Prostate gland (tissue), 2 donors: ENCODE data around the gene APBB1IP. TPM values are rescaled to one million over a fixed set of nuclear protein-coding genes. Genes with fewer than 3 reads are reported as not detected.
"Not testable (repeated sequence)": the region's sequence is repeated elsewhere in the genome, so short reads cannot be mapped to it uniquely, and the experiment has no call there.

Experiments
- DNase-seq: peaks from one replicate; pipeline ENCODE4 v3.0.0-alpha.2; 2019; ENCODE audit warnings: low spot score
- H3K27ac ChIP-seq, 2 donors: fragments of 200-600 bp; sonication (generic); 2 replicates each; pipeline ENCODE4 v1.5.1; 2017 to 2019
- H3K27me3 ChIP-seq: fragments of 200-600 bp; sonication (generic); replicated peaks from 2 replicates; pipeline ENCODE4 v1.5.1; 2019; ENCODE audit not compliant: insufficient read depth
- H3K36me3 ChIP-seq, 2 donors: fragments of 200-600 bp; sonication (generic); 1 replicate in 1 of 2; 2 replicates in 1 of 2; pipeline versions ENCODE4 v1.5.1 to v1.8.1; 2017 to 2019
- H3K4me1 ChIP-seq: fragments of 200-600 bp; sonication (generic); replicated peaks from 2 replicates; pipeline ENCODE4 v1.5.1; 2019
- H3K4me3 ChIP-seq, 2 donors: fragments of 200-600 bp; sonication (generic); 2 replicates each; pipeline ENCODE4 v1.5.1; 2017 to 2019
- H3K9me3 ChIP-seq: fragments of 200-600 bp; sonication (generic); 2 replicates; pipeline ENCODE4 v1.5.1; 2017
- CTCF ChIP-seq, 4 experiments: fragments of 200-600 bp in 2 of 4; fragments of 450-650 bp in 2 of 4; sonication (generic) in 2 of 4; IDR thresholded peaks; 1 replicate in 3 of 4; 2 replicates in 1 of 4; pipeline ENCODE4 v1.5.1; 2016 to 2019; ENCODE audit warnings: antibody characterized with exemption in 4 of 4, mild to moderate bottlenecking in 2 of 4, moderate library complexity in 2 of 4
- POLR2A ChIP-seq: fragments of 450-650 bp; IDR thresholded peaks from one replicate; pipeline ENCODE4 v1.6.1; 2016; ENCODE audit warnings: antibody characterized with exemption, mild to moderate bottlenecking
- POLR2AphosphoS5 ChIP-seq: sonication (generic); formaldehyde crosslinking; IDR thresholded peaks from one replicate; pipeline ENCODE4 v1.6.1; 2017; ENCODE audit warnings: antibody characterized with exemption
- WGBS: methylation state at CpG from one replicate; pipeline ENCODE4 v1.1.5; 2018; 5-methylcytosine and 5-hydroxymethylcytosine counted together
- intact Hi-C: fragments of 100-400 bp; cut with DNase I; formaldehyde crosslinking; loops from one replicate; pipeline ENCODE4 v1.14.2; 2022
- total RNA-seq, 2 donors: library from RNA; depleted of rRNA; stranded (reverse); fragments of >200 nt; gene quantifications; one replicate each; pipeline ENCODE4 v1.1.0, GENCODE V29; 2016

The APBB1IP gene
- total RNA-seq, 2 donors from 2014 or later = 1.3 to 3.1 TPM

GRCh38 chr10:26457088-26457487 lies 18.9 kb downstream of the APBB1IP start:
- no peaks in the 10 kb centered on the region for H3K9me3 ChIP-seq
- no peaks in the 10 kb centered on the region for H3K36me3 ChIP-seq
- no peaks in the 10 kb centered on the region for H3K27me3 ChIP-seq
- no peak for DNase-seq
- 90% methylated on average over 5 of the region's 5 CpGs for WGBS
- intact Hi-C loops = no loop called here
- TF ChIP-seq POLR2AphosphoS5 (no peak), CTCF (IDR thresholded peaks at IDR 0.05) (no peak)
- H3K4me3 ChIP-seq = no peak overlapping the region
- no peaks in the 10 kb centered on the region for H3K4me1 ChIP-seq
- H3K27ac ChIP-seq = no peak overlapping the region

GRCh38 chr10:26460736-26461135 lies 22.6 kb downstream of the APBB1IP start:
- TF ChIP-seq POLR2AphosphoS5 = no peak
- TF ChIP-seq CTCF (IDR thresholded peaks at IDR 0.05) = no peak
- TF ChIP-seq POLR2A = no peak
- intact Hi-C loops = no loop called here
- Histone ChIP-seq H3K27ac (no peak overlapping the region), H3K4me1 (no peaks in the 10 kb centered on the region), H3K27me3 (no peaks in the 10 kb centered on the region), H3K4me3 (no peak overlapping the region), H3K36me3 (no peaks in the 10 kb centered on the region), H3K9me3 (no peaks in the 10 kb centered on the region)
- no peak for DNase-seq
- 88% methylated on average over 2 of the region's 2 CpGs for WGBS

- Histone ChIP-seq H3K4me3 (no peak overlapping the region), H3K36me3 (no peaks in the 10 kb centered on the region), H3K27me3 (no peaks in the 10 kb centered on the region), H3K27ac (no peak overlapping the region), H3K9me3 (no peaks in the 10 kb centered on the region), H3K4me1 (no peaks in the 10 kb centered on the region)
- no peak for TF ChIP-seq POLR2A
- no peak for TF ChIP-seq CTCF (IDR thresholded peaks at IDR 0.05)
- TF ChIP-seq POLR2AphosphoS5 = no peak
- intact Hi-C loops = no loop called here
- no peak for DNase-seq
- 96% methylated on average over 1 of the region's 1 CpG for WGBS
Observed at GRCh38 chr10:26463986-26464385, 25.8 kb downstream of the APBB1IP start.

DNA sequence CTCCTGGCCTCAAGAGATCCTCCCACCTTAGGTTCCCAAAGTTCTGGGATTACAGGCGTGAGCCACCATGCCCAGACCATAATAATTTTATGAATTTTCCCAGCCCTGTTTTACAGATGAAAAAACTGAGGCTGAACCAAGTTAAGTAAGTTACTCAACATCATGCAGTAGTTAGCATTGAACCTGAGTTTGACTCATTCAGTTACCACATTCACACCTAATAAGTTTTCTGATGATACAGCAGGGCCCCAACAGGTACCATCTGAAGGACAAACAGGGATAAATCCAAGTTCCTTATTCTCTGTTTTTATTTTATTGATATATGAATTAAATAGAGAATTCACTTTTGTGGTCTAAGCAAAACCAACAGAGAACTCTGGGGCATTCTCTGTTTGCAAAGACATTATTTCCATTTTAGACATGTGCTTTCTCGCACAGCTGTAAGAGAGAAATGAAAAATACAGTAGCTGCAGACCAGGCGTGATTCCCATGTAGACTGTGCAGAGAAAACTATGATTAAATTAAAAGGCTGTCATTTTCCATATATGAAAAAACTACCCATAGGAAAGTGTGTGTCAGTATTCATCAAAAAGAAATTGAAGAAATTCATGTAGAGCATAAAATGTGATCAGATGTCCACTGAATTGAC lies 26.6 kb downstream of the APBB1IP start:
- intact Hi-C loops = no loop called here
- WGBS = 60% methylated on average over 3 of the region's 3 CpGs
- no peak for TF ChIP-seq POLR2A
- no peak for TF ChIP-seq POLR2AphosphoS5
- TF ChIP-seq CTCF (IDR thresholded peaks at IDR 0.05) = no peak

DNA sequence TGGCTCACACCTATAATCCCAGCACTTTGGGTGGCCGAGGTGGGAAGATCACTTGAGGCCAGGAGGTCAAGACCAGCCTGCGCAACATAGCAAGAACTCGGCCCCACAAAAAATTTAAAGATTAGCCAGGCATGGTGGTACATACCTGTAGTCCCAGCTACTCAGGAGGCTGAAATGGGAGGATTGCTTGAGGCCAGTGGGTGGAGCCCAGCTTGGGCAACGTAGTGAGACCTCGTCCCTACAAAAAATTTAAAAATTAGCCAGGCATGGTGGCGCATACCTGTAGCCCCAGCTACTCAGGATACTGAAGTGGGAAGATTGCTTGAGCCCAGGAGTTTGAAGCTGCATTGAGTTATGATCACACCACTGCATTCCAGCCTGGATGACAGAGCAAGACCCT lies 28.4 kb downstream of the APBB1IP start:
- H3K9me3 ChIP-seq, H3K27me3 ChIP-seq, H3K36me3 ChIP-seq, H3K27ac ChIP-seq, intact Hi-C loops, H3K4me1 ChIP-seq, H3K4me3 ChIP-seq, DNase-seq: not testable (repeated sequence)
- WGBS = 92% methylated on average over 6 of the region's 6 CpGs

More for the DNA sequence above, 26.6 kb downstream of the APBB1IP start:
- no peak for DNase-seq
- H3K4me1 ChIP-seq = no peaks in the 10 kb centered on the region
- H3K36me3 ChIP-seq = no peaks in the 10 kb centered on the region
- no peak overlapping the region for H3K4me3 ChIP-seq
- no peak overlapping the region for H3K27ac ChIP-seq
- H3K27me3 ChIP-seq = no peaks in the 10 kb centered on the region
- no peaks in the 10 kb centered on the region for H3K9me3 ChIP-seq
